PC-3 (cell line): ENCODE data around the gene CYBA. TPM values are rescaled to one million over a fixed set of nuclear protein-coding genes. Genes with fewer than 3 reads are reported as not detected.
A peak's percentile ranks its signal among the peaks of the same experiment; 100 is the strongest.

ENCODE experiments used
- ATAC-seq: fragments of 200-7000 bp; cut with Tn5 transposase; 2 replicates; pipeline ENCODE4 v1.9.1; 2020; ENCODE audit warnings: mild to moderate bottlenecking, moderate library complexity
- BruUV-seq: library from RNA; stranded (reverse); fragments of 400-500 nt; replicated peaks from 2 replicates; lab custom pipeline; 2021; lab: Mats Ljungman, UMichigan
- CTCF ChIA-PET: fragments of 300-600 bp; sonication (Branson Sonifier 250); formaldehyde crosslinking; loops from one replicate; lab custom pipeline; 2022; ENCODE audit warnings: antibody characterized with exemption; lab: Charles Lee
- POLR2A ChIA-PET: fragments of 300-600 bp; sonication (Branson Sonifier 250); formaldehyde crosslinking; loops from one replicate; lab custom pipeline; 2022; ENCODE audit warnings: antibody characterized with exemption; ENCODE audit not compliant: unreplicated experiment; lab: Charles Lee
- DNase-seq: peaks from one replicate; pipeline ENCODE4 v3.0.0-alpha.2; 2015
- H2AFZ ChIP-seq: fragments of 300-600 bp; sonication (generic); 2 replicates; pipeline ENCODE4 v1.6.0; 2016; ENCODE audit warnings: antibody characterized with exemption, low read length
- H3F3A ChIP-seq: fragments of 300-600 bp; sonication (generic); one replicate; pipeline ENCODE4 v1.6.0; 2017; ENCODE audit warnings: antibody characterized with exemption, low read length, control low read depth, mild to moderate bottlenecking; ENCODE audit not compliant: unreplicated experiment
- H3K27ac ChIP-seq: fragments of 300-600 bp; sonication (generic); 2 replicates; pipeline ENCODE4 v1.5.1; 2016; ENCODE audit warnings: mild to moderate bottlenecking, low read length
- H3K27me3 ChIP-seq: fragments of 300-600 bp; sonication (generic); 2 replicates; pipeline ENCODE4 v1.6.1; 2016; ENCODE audit warnings: low read length, mixed read lengths
- H3K36me3 ChIP-seq: fragments of 300-600 bp; sonication (generic); 2 replicates; pipeline ENCODE4 v1.6.1; 2016; ENCODE audit warnings: low read depth, mixed run types, low read length, mixed read lengths
- H3K4me1 ChIP-seq: fragments of 300-600 bp; sonication (generic); 2 replicates; pipeline ENCODE4 v1.5.1; 2016; ENCODE audit warnings: low read length; ENCODE audit not compliant: insufficient read depth
- H3K4me2 ChIP-seq: fragments of 300-600 bp; sonication (generic); 2 replicates; pipeline ENCODE4 v1.6.0; 2016; ENCODE audit warnings: low read length
- H3K4me3 ChIP-seq: fragments of 300-600 bp; sonication (generic); 2 replicates; pipeline ENCODE4 v1.5.1; 2016; ENCODE audit warnings: mild to moderate bottlenecking, low read length, mixed read lengths
- H3K79me2 ChIP-seq: fragments of 300-600 bp; sonication (generic); 2 replicates; pipeline ENCODE4 v1.6.1; 2017; ENCODE audit warnings: low read length, mixed read lengths
- H3K9ac ChIP-seq: fragments of 300-600 bp; sonication (generic); 2 replicates; pipeline ENCODE4 v1.6.0; 2016; ENCODE audit warnings: mild to moderate bottlenecking, low read length
- H3K9me2 ChIP-seq: fragments of 300-600 bp; sonication (generic); replicated peaks from 2 replicates; pipeline ENCODE4 v1.6.1; 2016; ENCODE audit warnings: mixed run types, low read length, mixed read lengths
- H3K9me3 ChIP-seq: fragments of 300-600 bp; sonication (generic); 2 replicates; pipeline ENCODE4 v1.6.1; 2016; ENCODE audit warnings: low read length, mixed read lengths
- H4K20me1 ChIP-seq: fragments of 300-600 bp; sonication (generic); 2 replicates; pipeline ENCODE4 v1.6.1; 2016; ENCODE audit warnings: low read length, mixed read lengths
- CTCF ChIP-seq: fragments of 300-600 bp; sonication (generic); conservative IDR thresholded peaks from 2 replicates; pipeline ENCODE4 v1.5.1; 2017; ENCODE audit warnings: antibody characterized with exemption, low read depth, mild to moderate bottlenecking, low read length
- EZH2 ChIP-seq: fragments of 300-600 bp; sonication (generic); IDR thresholded peaks from one replicate; pipeline ENCODE4 v1.6.1; 2017; ENCODE audit warnings: antibody characterized with exemption, mild to moderate bottlenecking, low read length; ENCODE audit not compliant: unreplicated experiment
- EZH2phosphoT487 ChIP-seq: fragments of 300-600 bp; sonication (generic); IDR thresholded peaks from 2 replicates; pipeline ENCODE4 v1.6.1; 2018; ENCODE audit warnings: mild to moderate bottlenecking, antibody characterized with exemption, low read length, borderline replicate concordance
- intact Hi-C: fragments of 100-400 bp; cut with micrococcal nuclease; formaldehyde crosslinking; loops from 2 replicates; pipeline ENCODE4 v1.9.0; 2023
- total RNA-seq: library from RNA; depleted of rRNA; stranded (reverse); fragments of >200 nt; gene quantifications from 2 replicates; pipeline ENCODE4 v1.2.3, GENCODE V29; 2014

CYBA gene
- total RNA-seq, 1 experiment from 2014 or later, result not detected

GRCh38 chr16:88638323-88639230, 12.3 kb downstream of the CYBA start, which contains the start of gene IL17C:
TSS of gene IL17C (plus strand) at chr16:88638572. CDS start at chr16:88638642, 70 bp downstream.
- Histone ChIP-seq H3K27me3 (no peaks in the 10 kb centered on the region), H3K4me3 (no peak within 1 kb of the TSS), H3K27ac (no peak within 1 kb of the TSS), H3K79me2 (no peaks in the 10 kb centered on the region), H3K36me3 (no peaks in the 10 kb centered on the region), H3F3A (no peaks in the 10 kb centered on the region), H3K9me3 (no peaks in the 10 kb centered on the region), H4K20me1 (no peaks in the 10 kb centered on the region), H3K4me1 (0 out of 2 replicates have a peak, but pooled peaks cover 4% of the 10 kb centered on the region), H3K9me2 (no peaks in the 10 kb centered on the region), H3K4me2 (no peak within 1 kb of the TSS), H3K9ac (no peak within 1 kb of the TSS), H2AFZ (no peak within 1 kb of the TSS)
- TF ChIP-seq CTCF (no peak), EZH2 (no peak), EZH2phosphoT487 (no peak)
- BruUV-seq, result no TSS peak
- intact Hi-C loops, result no loop called here
- DNase-seq, result peak; percentile 27
- peak; percentile 35 for ATAC-seq
- ChIA-PET CTCF (no interaction called here), POLR2A (no interaction called here)

- H3K4me1 ChIP-seq, result 0 out of 2 replicates have a peak, but pooled peaks cover 4% of the 10 kb centered on the region
- H3K9me3 ChIP-seq, result no peaks in the 10 kb centered on the region
- no peak overlapping the region for H2AFZ ChIP-seq
- no peak overlapping the region for H3K4me2 ChIP-seq
- no peak overlapping the region for H3K4me3 ChIP-seq
- CTCF ChIA-PET, result no interaction called here
- BruUV-seq, result no TSS peak
- TF ChIP-seq CTCF, result no peak
- no peak for TF ChIP-seq EZH2
- DNase-seq (no peak), ATAC-seq (no peak)
- H3K36me3 ChIP-seq, result no peaks in the 10 kb centered on the region
- no peak overlapping the region for H3K9ac ChIP-seq
- no peaks in the 10 kb centered on the region for H3K79me2 ChIP-seq
- intact Hi-C loops, result no loop called here
- no peak overlapping the region for H3K27ac ChIP-seq
- POLR2A ChIA-PET, result no interaction called here
- no peaks in the 10 kb centered on the region for H3K9me2 ChIP-seq
- no peaks in the 10 kb centered on the region for H4K20me1 ChIP-seq
- H3F3A ChIP-seq, result no peaks in the 10 kb centered on the region
- no peaks in the 10 kb centered on the region for H3K27me3 ChIP-seq
Observed at GRCh38 chr16:88636488-88637265, 14.2 kb downstream of the CYBA start.
